ENCODE data around the gene ANTXR1. TPM values are rescaled to one million over a fixed set of nuclear protein-coding genes. Genes with fewer than 3 reads are reported as not detected.

ANTXR1 gene
- total RNA-seq, 1 experiment from 2014 or later, result 11.1 TPM

GRCh38 chr2:69003731-69004130 lies 9.2 kb upstream of the ANTXR1 start:
- DNase-seq (ENCODE audit: low read depth), result no peak

- DNase-seq (ENCODE audit: low read depth), result no peak
Observed at GRCh38 chr2:69007169-69007568, 5.8 kb upstream of the ANTXR1 start.

- DNase-seq (ENCODE audit: low read depth), result no peak
Observed at GRCh38 chr2:69007603-69008002, 5.4 kb upstream of the ANTXR1 start.

- DNase-seq (ENCODE audit: low read depth), result no peak
Observed at GRCh38 chr2:69010437-69011194, 2.4 kb upstream of the ANTXR1 start.

- no peak for DNase-seq (ENCODE audit: low read depth)
Observed at GRCh38 chr2:69011611-69012157, 1.3 kb upstream of the ANTXR1 start.

- DNase-seq (ENCODE audit: low read depth), result peak; percentile 54
Observed at GRCh38 chr2:69012310-69013141, 453 bp upstream of the ANTXR1 start.

GRCh38 chr2:69013840-69014821 lies 1.2 kb downstream of the ANTXR1 start:
- DNase-seq (ENCODE audit: low read depth), result no peak

GRCh38 chr2:69017080-69017479 lies 4.1 kb downstream of the ANTXR1 start:
- no peak for DNase-seq (ENCODE audit: low read depth)

- no peak for DNase-seq (ENCODE audit: low read depth)
Observed at GRCh38 chr2:69017835-69018234, 4.9 kb downstream of the ANTXR1 start.

- no peak for DNase-seq (ENCODE audit: low read depth)
Observed at GRCh38 chr2:69018678-69019095, 5.7 kb downstream of the ANTXR1 start.

GRCh38 chr2:69020496-69021426 lies 7.8 kb downstream of the ANTXR1 start:
- DNase-seq (ENCODE audit: low read depth), result no peak

GRCh38 chr2:69021727-69022126 lies 8.7 kb downstream of the ANTXR1 start:
- DNase-seq (ENCODE audit: low read depth), result no peak

- DNase-seq (ENCODE audit: low read depth), result no peak
Observed at GRCh38 chr2:69022548-69022947, 9.6 kb downstream of the ANTXR1 start.

GRCh38 chr2:69023236-69023635 lies 10.3 kb downstream of the ANTXR1 start:
- no peak for DNase-seq (ENCODE audit: low read depth)

GRCh38 chr2:69026026-69026425 lies 13.0 kb downstream of the ANTXR1 start:
- DNase-seq (ENCODE audit: low read depth), result peak; percentile 41

- no peak for DNase-seq (ENCODE audit: low read depth)
Observed at GRCh38 chr2:69026691-69027459, 13.9 kb downstream of the ANTXR1 start.

- no peak for DNase-seq (ENCODE audit: low read depth)
Observed at GRCh38 chr2:69030800-69031428, 17.9 kb downstream of the ANTXR1 start.

- DNase-seq (ENCODE audit: low read depth), result no peak
Observed at GRCh38 chr2:69031466-69031865, 18.5 kb downstream of the ANTXR1 start.

- peak; percentile 40 for DNase-seq (ENCODE audit: low read depth)
Observed at GRCh38 chr2:69032336-69032735, 19.4 kb downstream of the ANTXR1 start.

All from Daoy (cell line).